ENCODE data around the gene S100A9.

- TF ChIP-seq PATZ1 (CRISPR knock-in tag; IDR thresholded peaks at IDR 0.05; ENCODE audit: borderline replicate concordance) (no peak), RARB (CRISPR knock-in tag; IDR thresholded peaks at IDR 0.05) (no peak), POU6F1 (CRISPR knock-in tag; IDR thresholded peaks at IDR 0.05; ENCODE audit: borderline replicate concordance, low read depth) (no peak), CSDC2 (CRISPR knock-in tag; IDR thresholded peaks at IDR 0.05) (no peak), ZNF70 (CRISPR knock-in tag; IDR thresholded peaks at IDR 0.05) (no peak)
- TF ChIP-seq, protein P1, sequence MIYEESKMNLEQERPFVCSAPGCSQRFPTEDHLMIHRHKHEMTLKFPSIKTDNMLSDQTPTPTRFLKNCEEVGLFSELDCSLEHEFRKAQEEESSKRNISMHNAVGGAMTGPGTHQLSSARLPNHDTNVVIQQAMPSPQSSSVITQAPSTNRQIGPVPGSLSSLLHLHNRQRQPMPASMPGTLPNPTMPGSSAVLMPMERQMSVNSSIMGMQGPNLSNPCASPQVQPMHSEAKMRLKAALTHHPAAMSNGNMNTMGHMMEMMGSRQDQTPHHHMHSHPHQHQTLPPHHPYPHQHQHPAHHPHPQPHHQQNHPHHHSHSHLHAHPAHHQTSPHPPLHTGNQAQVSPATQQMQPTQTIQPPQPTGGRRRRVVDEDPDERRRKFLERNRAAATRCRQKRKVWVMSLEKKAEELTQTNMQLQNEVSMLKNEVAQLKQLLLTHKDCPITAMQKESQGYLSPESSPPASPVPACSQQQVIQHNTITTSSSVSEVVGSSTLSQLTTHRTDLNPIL (CRISPR knock-in tag; IDR thresholded peaks at IDR 0.05; ENCODE audit: low read depth) = no peak
Measured at GRCh38 chr1:153341431-153341934, 16.2 kb upstream of the S100A9 start.

Measured in SK-N-SH treated with all-trans-retinoic acid at 6 μM for 48 hours (cell line).